GM12864 (cell line): Measurements from ENCODE around the gene MYADM.
A peak's percentile ranks its signal among the peaks of the same experiment; 100 is the strongest.

Experiments
- DNase-seq: peaks from one replicate; pipeline ENCODE4 v3.0.0-alpha.2; 2011; ENCODE audit warnings: low read depth
- H3K4me3 ChIP-seq: 2 replicates; pipeline ENCODE4 v1.5.1; 2011; ENCODE audit warnings: mild to moderate bottlenecking, low read depth, low read length, control low read depth
- CTCF ChIP-seq: IDR thresholded peaks from 2 replicates; pipeline ENCODE4 v1.5.1; 2011; ENCODE audit warnings: low read depth, mild to moderate bottlenecking, moderate library complexity, low read length, control low read depth, inconsistent platforms; ENCODE audit errors: missing control alignments

MYADM gene

DNA sequence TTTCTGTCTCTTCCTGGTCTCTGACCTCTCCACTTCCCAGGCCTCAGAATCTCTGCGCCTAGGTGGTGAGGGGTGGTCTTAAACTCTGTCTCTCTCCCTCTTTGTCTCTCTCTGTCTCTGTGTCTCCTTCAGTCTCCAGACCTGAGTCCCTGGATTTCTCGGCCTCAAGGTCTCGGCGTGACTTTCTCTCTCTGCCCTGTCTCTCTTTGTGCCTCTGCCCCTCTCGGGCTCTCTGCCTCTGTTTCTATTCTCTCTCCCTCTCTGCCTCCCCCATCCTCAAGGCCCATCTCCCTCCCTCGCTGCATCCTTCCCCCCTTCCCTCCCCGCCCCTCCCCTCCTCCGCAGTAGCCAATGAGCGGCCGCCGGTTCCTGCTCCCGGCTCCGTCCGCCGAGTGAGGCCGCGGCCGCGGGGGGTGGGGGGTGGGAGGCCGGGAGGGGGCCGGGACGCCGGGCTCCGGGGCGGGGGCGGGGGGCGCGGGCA, 41.3 kb downstream of the MYADM start, which contains the start of gene CACNG7:
Gene CACNG7 (plus strand): TSS at position 344 of the 481 bp plus-strand sequence. CDS start 3,554 bp downstream, outside the sequence.
- no peak for TF ChIP-seq CTCF
- no peak within 1 kb of the TSS for H3K4me3 ChIP-seq
- DNase-seq, result no peak

DNA sequence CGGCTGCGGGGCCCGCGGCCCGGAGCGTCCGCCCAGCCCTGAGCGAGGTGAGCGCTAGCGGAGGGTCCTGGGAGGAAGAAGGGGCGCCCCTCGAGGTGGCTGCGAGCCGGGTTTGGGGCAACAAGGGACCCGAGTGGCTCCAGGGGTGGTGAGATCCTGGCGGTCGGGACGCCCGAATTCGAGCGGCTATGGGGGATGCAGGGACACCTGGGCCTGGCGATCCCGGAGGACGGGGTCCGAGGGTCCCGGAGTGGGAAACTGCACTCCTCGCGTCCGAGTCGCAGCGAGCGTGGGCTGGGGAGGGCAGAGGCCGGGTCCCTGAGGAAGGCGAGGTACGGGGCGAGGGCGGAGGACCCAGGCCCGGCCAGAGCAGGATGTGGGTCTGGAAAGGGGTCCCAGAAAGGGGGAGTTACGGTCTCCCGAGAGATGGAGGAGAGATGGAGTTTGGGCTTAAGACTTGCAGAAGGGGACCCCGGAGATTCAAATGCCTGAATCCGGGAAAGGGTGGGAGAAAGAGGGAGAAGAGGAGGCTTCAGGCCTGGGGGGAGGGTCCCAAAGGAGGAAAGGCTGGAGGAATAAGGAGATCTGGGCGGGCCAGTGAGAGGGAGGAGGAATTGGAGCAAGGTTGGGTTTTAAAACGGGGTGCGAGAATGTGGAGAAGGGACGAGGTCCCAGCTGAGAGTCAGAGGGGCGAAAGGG, 41.9 kb downstream of the MYADM start:
- H3K4me3 ChIP-seq, result no peak overlapping the region
- DNase-seq, result no peak
- TF ChIP-seq CTCF, result no peak

- H3K4me3 ChIP-seq, result no peak overlapping the region
Measured at GRCh38 chr19:53910170-53910518, 42.5 kb downstream of the MYADM start.

DNA sequence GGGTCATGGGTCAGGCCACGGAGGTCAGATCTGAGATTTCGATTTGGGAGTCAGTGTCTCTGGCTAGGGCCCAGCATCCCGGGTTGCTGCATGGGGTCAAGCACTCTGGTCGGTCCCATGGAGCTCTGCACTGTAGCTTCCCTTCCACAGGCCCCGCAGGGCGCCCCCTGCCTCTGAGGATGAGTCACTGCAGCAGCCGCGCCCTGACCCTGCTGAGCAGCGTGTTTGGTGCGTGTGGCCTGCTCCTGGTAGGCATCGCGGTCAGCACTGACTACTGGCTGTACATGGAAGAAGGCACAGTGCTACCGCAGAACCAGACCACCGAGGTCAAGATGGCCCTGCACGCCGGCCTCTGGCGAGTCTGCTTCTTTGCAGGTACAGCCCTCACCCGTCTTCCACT, 45.0 kb downstream of the MYADM start:
- peak; percentile 61 for TF ChIP-seq CTCF
- DNase-seq, result no peak
- H3K4me3 ChIP-seq, result no peak overlapping the region

More at GRCh38 chr19:53910170-53910518, 42.5 kb downstream of the MYADM start:
- no peak for DNase-seq
- no peak for TF ChIP-seq CTCF

- no peak for TF ChIP-seq CTCF
- no peak overlapping the region for H3K4me3 ChIP-seq
- DNase-seq, result no peak
Measured at GRCh38 chr19:53915000-53915399, 47.3 kb downstream of the MYADM start.

DNA sequence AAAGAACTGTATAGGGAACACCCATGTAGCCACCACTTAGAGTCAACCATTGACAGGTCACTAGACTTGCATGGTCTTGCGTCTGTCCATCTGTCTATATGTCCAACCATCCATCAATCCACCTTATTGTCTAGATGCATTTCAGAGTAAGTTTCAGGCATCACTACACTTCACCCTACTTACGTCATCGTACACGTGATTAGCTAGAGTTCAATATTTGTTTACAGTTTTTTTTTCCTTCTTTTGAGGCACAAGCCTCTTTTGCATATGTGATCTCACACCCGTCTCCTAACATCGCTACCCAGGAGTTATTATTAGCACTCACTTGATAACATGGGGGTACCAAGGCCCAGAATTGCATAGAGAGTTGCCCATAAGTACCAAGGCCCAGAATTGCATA, 48.3 kb downstream of the MYADM start:
- no peak for DNase-seq
- H3K4me3 ChIP-seq, result no peak overlapping the region
- no peak for TF ChIP-seq CTCF

GRCh38 chr19:53917356-53917755, 49.7 kb downstream of the MYADM start:
- H3K4me3 ChIP-seq, result no peak overlapping the region
- TF ChIP-seq CTCF, result no peak
- no peak for DNase-seq
